Right ventricle myocardium inferior (tissue), 1 donor: ENCODE data around the gene SCNN1G. TPM values are rescaled to one million over a fixed set of nuclear protein-coding genes. Genes with fewer than 3 reads are reported as not detected.
"Not testable (repeated sequence)": the region's sequence is repeated elsewhere in the genome, so short reads cannot be mapped to it uniquely, and the experiment has no call there.

ENCODE experiments used
- ATAC-seq: fragments of 200-7000 bp; cut with Tn5 transposase; one replicate; pipeline ENCODE4 v1.9.1; 2020; ENCODE audit warnings: mild to moderate bottlenecking, moderate library complexity
- DNase-seq: peaks from one replicate; pipeline ENCODE4 v3.0.0; 2021; ENCODE audit errors: missing footprints
- intact Hi-C: fragments of 100-400 bp; cut with DNase I; formaldehyde crosslinking; loops from one replicate; pipeline ENCODE4 v1.11.0; 2022
- long read RNA-seq: library from polyadenylated mRNA; unstranded; transcript quantifications from one replicate; pipeline ENCODE4 v2.0.0, GENCODE V29; 2021
- total RNA-seq: library from RNA; stranded (reverse); fragmentation: NEBNext Ultra II Directional; extraction: Animal tissue kit (Norgen Biotek cat#: 25700); gene quantifications from one replicate; pipeline ENCODE4 v1.2.1, GENCODE V29; 2021
- donor health status: DM: no; HTN: yes; CAD: no; lungs with severe emphysema.

Gene SCNN1G, protein sequence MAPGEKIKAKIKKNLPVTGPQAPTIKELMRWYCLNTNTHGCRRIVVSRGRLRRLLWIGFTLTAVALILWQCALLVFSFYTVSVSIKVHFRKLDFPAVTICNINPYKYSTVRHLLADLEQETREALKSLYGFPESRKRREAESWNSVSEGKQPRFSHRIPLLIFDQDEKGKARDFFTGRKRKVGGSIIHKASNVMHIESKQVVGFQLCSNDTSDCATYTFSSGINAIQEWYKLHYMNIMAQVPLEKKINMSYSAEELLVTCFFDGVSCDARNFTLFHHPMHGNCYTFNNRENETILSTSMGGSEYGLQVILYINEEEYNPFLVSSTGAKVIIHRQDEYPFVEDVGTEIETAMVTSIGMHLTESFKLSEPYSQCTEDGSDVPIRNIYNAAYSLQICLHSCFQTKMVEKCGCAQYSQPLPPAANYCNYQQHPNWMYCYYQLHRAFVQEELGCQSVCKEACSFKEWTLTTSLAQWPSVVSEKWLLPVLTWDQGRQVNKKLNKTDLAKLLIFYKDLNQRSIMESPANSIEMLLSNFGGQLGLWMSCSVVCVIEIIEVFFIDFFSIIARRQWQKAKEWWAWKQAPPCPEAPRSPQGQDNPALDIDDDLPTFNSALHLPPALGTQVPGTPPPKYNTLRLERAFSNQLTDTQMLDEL
- 0.30 TPM for total RNA-seq
- long read RNA-seq, result 0 reads

DNA sequence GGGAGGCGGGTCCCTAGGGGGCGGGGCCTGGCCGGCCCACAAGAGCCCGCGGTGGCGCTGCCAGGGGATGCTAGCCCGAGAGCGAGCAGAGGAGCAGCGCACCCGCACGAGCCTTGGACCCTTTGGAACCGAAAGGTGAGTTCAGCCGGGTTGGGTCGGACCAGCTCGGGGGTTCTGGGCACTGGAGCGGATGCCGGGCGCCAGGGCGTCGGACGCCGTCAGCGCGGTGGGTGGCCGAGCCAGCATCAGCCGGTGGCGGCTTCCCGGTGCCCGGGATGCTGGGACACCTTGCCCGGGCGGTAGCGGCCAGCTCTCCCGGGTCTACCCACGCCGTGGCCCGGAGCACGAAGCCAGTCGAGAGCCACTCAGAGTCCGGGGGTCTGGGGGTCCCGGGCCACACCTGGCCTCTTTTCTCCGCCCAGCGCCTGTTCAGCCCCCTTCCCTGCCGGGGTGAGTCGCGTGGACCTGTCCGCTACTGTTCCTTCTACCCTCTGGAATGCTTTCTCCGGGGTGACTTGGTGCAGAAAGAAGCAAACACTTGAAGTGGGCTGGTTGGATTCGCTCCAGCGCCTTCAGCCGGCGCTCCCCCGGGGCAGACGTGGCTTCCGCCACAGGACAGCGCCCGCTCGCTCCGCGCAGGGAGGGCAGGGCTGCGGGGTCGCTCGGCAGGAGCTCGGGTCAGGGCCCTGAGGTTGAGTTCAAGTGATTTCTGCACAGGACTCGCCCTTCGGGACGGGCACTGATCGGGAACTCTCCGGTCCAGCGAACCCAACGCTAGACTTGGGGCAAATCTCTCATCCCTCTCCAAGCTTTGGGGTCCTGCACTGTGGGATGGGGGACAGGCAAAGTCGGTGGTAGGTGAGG, at the start of gene SCNN1G:
Gene SCNN1G, plus strand, starts transcription at position 67 of the 864 bp plus-strand sequence. CDS start 3,527 bp downstream, outside the sequence.
- intact Hi-C loops, result loop anchor here (1.0 kb wide), 1 partner anchor 251 kb away; no protein-coding TSS in a partner anchor
- DNase-seq (no peak), ATAC-seq (peak; percentile 33)

- peak; percentile 74 for DNase-seq
- intact Hi-C loops, result no loop called here
- ATAC-seq, result peak; percentile 81
These were observed 49.6 kb upstream of the SCNN1G start for GRCh38 chr16:23132775-23133463.

DNA sequence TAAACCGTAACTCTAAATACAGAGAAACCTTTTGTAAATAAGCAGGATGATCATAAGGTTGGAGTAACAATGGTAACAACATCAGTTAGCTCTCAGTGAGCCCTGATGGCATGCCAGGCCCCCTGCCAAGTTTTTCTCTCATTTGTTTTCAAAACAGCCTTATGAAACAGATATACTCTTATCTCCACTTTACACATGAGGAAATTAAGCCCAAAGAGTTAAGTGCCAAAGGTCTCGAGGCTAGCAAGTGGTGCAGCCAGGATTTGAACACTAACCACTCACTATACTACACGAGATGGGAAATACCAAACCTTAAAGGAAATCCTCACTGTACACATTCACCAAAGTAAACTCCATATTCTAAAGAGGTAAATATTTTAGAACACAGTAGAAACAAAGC, 48.3 kb upstream of the SCNN1G start:
- ATAC-seq (peak; percentile 66), DNase-seq (peak; percentile 73)
- intact Hi-C loops, result no loop called here

DNA sequence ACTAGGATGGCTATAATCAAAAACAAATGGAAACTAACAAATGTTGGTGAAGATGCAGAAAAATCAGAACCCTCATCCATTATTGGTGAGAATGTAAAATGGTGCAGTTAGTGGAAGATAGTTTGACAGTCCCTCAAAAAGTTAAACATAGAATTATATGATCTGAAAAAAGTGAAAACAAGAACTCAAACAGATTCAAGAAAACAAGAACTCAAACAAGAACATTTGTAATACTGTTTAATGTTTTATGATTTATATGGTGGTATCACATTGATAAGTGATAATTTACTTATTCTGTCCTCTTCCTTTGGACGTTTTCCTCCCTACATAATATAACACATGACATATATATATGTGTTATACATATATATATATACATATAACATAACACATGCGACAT, 45.3 kb upstream of the SCNN1G start:
- intact Hi-C loops, result no loop called here
- ATAC-seq (no peak), DNase-seq (no peak)

- intact Hi-C loops, result no loop called here
- ATAC-seq, result no peak
- DNase-seq, result no peak
These were observed 44.7 kb upstream of the SCNN1G start for GRCh38 chr16:23137818-23138217.

- ATAC-seq, result no peak
- intact Hi-C loops, result no loop called here
- DNase-seq, result no peak
These were observed 42.4 kb upstream of the SCNN1G start for GRCh38 chr16:23140107-23140506.

DNA sequence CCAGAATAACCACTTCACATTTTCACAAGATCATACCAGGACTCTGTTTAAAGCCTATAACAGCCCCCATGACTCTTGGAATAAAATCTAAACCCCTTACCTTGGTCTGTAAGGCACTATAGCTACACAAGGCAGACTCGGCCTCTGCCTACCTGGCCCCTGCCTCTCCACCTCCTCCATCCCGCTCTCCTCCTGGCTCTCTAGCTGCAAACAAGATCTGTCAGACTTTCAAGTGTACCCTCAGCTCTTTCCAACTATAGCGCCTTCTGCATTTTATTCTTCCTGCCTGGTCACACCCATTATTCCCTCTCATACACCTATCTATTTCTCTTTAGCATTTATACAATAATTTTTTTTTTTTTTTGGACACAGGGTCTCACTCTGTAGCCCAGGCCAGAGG, 41.5 kb upstream of the SCNN1G start:
- DNase-seq (no peak), ATAC-seq (no peak)
- intact Hi-C loops, result no loop called here

GRCh38 chr16:23141500-23141899, 41.0 kb upstream of the SCNN1G start:
- ATAC-seq (no peak), DNase-seq (no peak)
- intact Hi-C loops, result no loop called here

DNA sequence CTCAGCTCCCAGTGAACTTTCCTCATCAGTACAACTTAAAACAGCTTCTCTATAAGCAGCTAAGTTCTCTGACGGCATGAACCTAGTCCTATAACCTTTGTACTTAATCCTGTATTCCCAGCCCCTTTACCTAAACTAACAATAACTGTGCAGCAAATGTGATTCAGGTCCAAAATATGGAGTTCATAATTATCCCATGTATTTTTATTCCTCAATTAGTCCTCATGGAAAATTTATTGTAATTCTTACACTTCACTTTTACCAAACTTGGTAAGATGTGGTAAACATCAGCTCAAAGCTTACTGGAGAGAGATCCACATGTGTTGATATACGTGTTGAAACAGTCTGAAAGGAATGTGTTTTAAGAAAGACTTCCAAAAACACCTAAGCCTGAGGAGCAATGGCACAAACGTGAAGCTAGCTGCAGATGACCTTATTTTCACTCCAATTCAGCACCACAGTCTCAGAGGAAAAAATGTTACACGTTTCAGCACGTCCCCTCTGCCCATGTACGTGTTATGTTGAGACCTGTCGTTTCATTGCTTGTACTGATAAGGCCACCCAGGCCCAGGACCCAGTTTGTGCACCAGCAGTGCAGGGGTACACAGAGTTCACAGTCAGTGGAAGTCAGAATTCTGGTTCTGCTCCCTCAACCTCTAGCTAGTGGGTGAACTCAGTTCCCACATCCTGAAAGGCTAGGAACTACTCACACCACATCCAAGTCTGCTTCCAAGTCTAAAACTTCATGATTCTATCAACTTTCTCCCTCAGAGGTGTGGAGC, 40.4 kb upstream of the SCNN1G start:
- DNase-seq, result no peak
- peak; percentile 81 for ATAC-seq
- intact Hi-C loops, result no loop called here

DNA sequence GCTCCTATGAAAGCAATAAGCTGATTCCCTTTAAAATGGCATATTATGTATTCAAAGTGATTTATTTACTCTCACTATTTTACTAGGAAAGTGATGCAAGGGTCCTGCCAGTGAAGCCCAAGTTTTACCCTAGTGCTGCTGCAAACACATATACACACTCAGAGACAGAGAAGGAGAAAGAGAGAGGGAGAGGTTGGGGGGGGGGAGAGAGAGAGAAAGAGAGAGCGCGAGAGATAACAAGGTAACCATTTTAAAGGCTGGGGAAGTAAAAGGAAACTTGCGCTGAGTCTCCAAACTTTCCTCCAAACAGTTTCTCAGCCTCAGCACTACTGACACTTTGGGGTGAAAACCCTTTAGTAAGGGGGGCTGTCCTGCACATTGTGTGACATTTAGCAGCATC, 39.2 kb upstream of the SCNN1G start:
- DNase-seq, result no peak
- no peak for ATAC-seq
- intact Hi-C loops, result no loop called here

DNA sequence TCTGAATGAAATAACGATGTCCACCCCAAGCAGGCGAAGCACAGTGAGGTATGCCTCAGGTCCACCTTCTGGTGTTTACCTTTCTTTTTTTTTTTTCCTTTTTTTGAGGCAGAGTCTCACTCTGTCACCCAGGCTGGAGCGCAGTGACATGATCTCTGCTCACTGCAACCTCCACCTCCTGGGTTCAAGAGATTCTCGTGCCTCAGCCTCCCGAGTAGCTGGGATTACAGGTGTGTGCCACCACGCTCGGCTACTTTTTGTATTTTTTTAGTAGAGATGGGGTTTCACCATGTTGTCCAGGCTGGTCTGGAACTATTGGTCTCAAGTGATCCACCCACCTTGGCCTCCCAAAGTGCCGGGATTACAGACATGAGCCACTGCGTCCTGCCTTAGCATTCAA, 38.2 kb upstream of the SCNN1G start:
- intact Hi-C loops, DNase-seq, ATAC-seq: not testable (repeated sequence)

- intact Hi-C loops, result loop anchor here (5.0 kb wide), 1 partner anchor 38 kb away; no protein-coding TSS in a partner anchor
- ATAC-seq, result no peak
- DNase-seq, result no peak
These were observed 37.4 kb upstream of the SCNN1G start for GRCh38 chr16:23145186-23145585.

GRCh38 chr16:23145608-23146007, 36.9 kb upstream of the SCNN1G start:
- ATAC-seq, result no peak
- intact Hi-C loops, result loop anchor here (5.0 kb wide), 1 partner anchor 38 kb away; no protein-coding TSS in a partner anchor
- DNase-seq, result no peak

- intact Hi-C loops, result loop anchor here (5.0 kb wide), 1 partner anchor 40 kb away; no protein-coding TSS in a partner anchor
- no peak for ATAC-seq
- no peak for DNase-seq
These were observed 35.5 kb upstream of the SCNN1G start for GRCh38 chr16:23146877-23147601.

DNA sequence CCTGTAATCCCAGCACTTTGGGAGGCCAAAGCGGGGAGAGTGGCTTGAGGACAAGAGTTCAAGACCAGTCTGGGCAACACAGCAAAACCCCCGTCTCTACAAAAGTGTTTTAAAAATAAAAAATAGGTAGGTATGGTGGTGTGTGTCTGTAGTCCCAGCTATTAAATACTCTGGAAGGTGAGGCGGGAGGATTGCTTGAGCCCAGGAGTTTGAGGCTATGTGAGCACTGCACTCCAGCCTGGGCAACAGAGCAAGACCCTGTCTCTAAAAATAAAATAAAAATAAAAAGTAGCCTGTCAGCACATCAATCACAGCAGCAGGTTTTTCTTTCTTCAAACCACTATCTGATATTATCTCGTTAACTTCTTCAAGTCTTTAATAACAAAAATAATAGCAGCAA, 34.9 kb upstream of the SCNN1G start:
- intact Hi-C loops, result loop anchor here (2.0 to 5.0 kb wide), 2 partner anchors 40 to 75 kb away; no protein-coding TSS in a partner anchor
- no peak for DNase-seq
- ATAC-seq, result no peak

- DNase-seq, result no peak
- ATAC-seq, result no peak
- intact Hi-C loops, result loop anchor here (2.0 to 5.0 kb wide), 2 partner anchors 41 to 75 kb away; no protein-coding TSS in a partner anchor
These were observed 34.4 kb upstream of the SCNN1G start for GRCh38 chr16:23148166-23148512.
